ENCODE measurements around the gene ZNF490. TPM values are rescaled to one million over a fixed set of nuclear protein-coding genes. Genes with fewer than 3 reads are reported as not detected.
"Not testable (repeated sequence)": the region's sequence is repeated elsewhere in the genome, so short reads cannot be mapped to it uniquely, and the experiment has no call there.

Gene ZNF490
- 1 to 10 TPM; 4.1 to 4.4 TPM for total RNA-seq
- long read RNA-seq, full-length matches to known transcripts = 1 of 2 reads
- long read RNA-seq, partial matches to known transcripts = 0 of 2 reads
- long read RNA-seq, other reads (novel, unspliced or antisense) = 1 of 2 reads

GRCh38 chr19:12610540-12611360, at the start of gene ZNF490, which contains the start of gene ZNF791:
Gene ZNF490, minus strand, starts transcription at chr19:12610813. Its CDS starts 133 bp downstream, at chr19:12610680.
Gene ZNF791, plus strand, starts transcription at chr19:12610920. Its CDS starts 160 bp downstream, at chr19:12611080.
- ATAC-seq (peak; percentile 99 to 100), DNase-seq (peak; percentile 98)
- intact Hi-C loops (cut with DNase I) = no loop called here

GRCh38 chr19:12657966-12658365, 47.4 kb upstream of the ZNF490 start:
- ATAC-seq = no peak
- no peak for DNase-seq
- intact Hi-C loops (cut with DNase I) = no loop called here

- DNase-seq = no peak
- peak; percentile 12 to 56 for ATAC-seq
- intact Hi-C loops (cut with DNase I) = no loop called here
Measured at GRCh38 chr19:12656899-12657571, 46.4 kb upstream of the ZNF490 start.

GRCh38 chr19:12655546-12655945, 44.9 kb upstream of the ZNF490 start:
- intact Hi-C loops (cut with DNase I) = no loop called here
- no peak for DNase-seq
- ATAC-seq = no peak

- DNase-seq (no peak), ATAC-seq (no peak)
- intact Hi-C loops (cut with DNase I) = no loop called here
Measured at GRCh38 chr19:12652219-12652618, 41.6 kb upstream of the ZNF490 start.

GRCh38 chr19:12649941-12650340, 39.3 kb upstream of the ZNF490 start:
- DNase-seq = no peak
- intact Hi-C loops (cut with DNase I) = no loop called here
- no peak for ATAC-seq

GRCh38 chr19:12648088-12648487, 37.5 kb upstream of the ZNF490 start:
- ATAC-seq = peak; percentile 61 to 72
- intact Hi-C loops (cut with DNase I) = no loop called here
- no peak for DNase-seq

- DNase-seq = peak; percentile 75
- peak; percentile 95 for ATAC-seq
- intact Hi-C loops (cut with DNase I) = no loop called here
Measured at GRCh38 chr19:12647490-12648071, 37.0 kb upstream of the ZNF490 start.

- intact Hi-C loops (cut with DNase I) = no loop called here
- no peak for DNase-seq
- no peak for ATAC-seq
Measured at GRCh38 chr19:12647047-12647446, 36.4 kb upstream of the ZNF490 start.

- intact Hi-C loops (cut with DNase I) = no loop called here
- ATAC-seq (no peak), DNase-seq (no peak)
Measured at GRCh38 chr19:12646551-12646950, 35.9 kb upstream of the ZNF490 start.

- intact Hi-C loops (cut with DNase I); ATAC-seq; DNase-seq: not testable (repeated sequence)
Measured at GRCh38 chr19:12643716-12644115, 33.1 kb upstream of the ZNF490 start.

- DNase-seq = no peak
- intact Hi-C loops (cut with DNase I) = no loop called here
- no peak for ATAC-seq
Measured at GRCh38 chr19:12642506-12642905, 31.9 kb upstream of the ZNF490 start.

- intact Hi-C loops (cut with DNase I) = no loop called here
- DNase-seq (no peak), ATAC-seq (no peak)
Measured at GRCh38 chr19:12641456-12641855, 30.8 kb upstream of the ZNF490 start.

GRCh38 chr19:12639901-12640613, 29.4 kb upstream of the ZNF490 start:
- ATAC-seq = peak; percentile 92 to 94
- DNase-seq = peak; percentile 89
- intact Hi-C loops (cut with DNase I) = no loop called here

GRCh38 chr19:12638611-12639182, 28.1 kb upstream of the ZNF490 start:
- DNase-seq = no peak

GRCh38 chr19:12636631-12637030, 26.0 kb upstream of the ZNF490 start:
- intact Hi-C loops (cut with DNase I) = no loop called here
- no peak for DNase-seq
- no peak for ATAC-seq

More at GRCh38 chr19:12638611-12639182, 28.1 kb upstream of the ZNF490 start:
- no peak for ATAC-seq
- intact Hi-C loops (cut with DNase I) = no loop called here

- intact Hi-C loops (cut with DNase I) = no loop called here
- DNase-seq = no peak
- ATAC-seq = no peak
Measured at GRCh38 chr19:12629215-12629614, 18.6 kb upstream of the ZNF490 start.

- no peak for DNase-seq
- ATAC-seq = no peak
- intact Hi-C loops (cut with DNase I) = no loop called here
Measured at GRCh38 chr19:12628040-12629022, 17.7 kb upstream of the ZNF490 start.

Measured in left cardiac atrium (tissue), 4 donors.